ACC112 (cell line): Measurements from ENCODE around the gene RSL24D1.
"Not testable (repeated sequence)": the region's sequence is repeated elsewhere in the genome, so short reads cannot be mapped to it uniquely, and the experiment has no call there.

ENCODE experiments used
- H2AFZ ChIP-seq: fragments of 200-600 bp; sonication (generic); one replicate; pipeline ENCODE4 v1.6.0; 2017; ENCODE audit warnings: antibody characterized with exemption, low read length; ENCODE audit not compliant: unreplicated experiment
- H3K27ac ChIP-seq: fragments of 200-600 bp; sonication (generic); 2 replicates; pipeline ENCODE4 v1.5.1; 2014; ENCODE audit warnings: low read depth, mild to moderate bottlenecking, antibody characterized with exemption, low read length, moderate library complexity
- H3K27me3 ChIP-seq: fragments of 200-600 bp; sonication (generic); 2 replicates; pipeline ENCODE4 v1.6.1; 2014; ENCODE audit warnings: mild to moderate bottlenecking, antibody characterized with exemption, low read length, moderate library complexity, mixed read lengths; ENCODE audit not compliant: insufficient read depth
- H3K36me3 ChIP-seq: fragments of 200-600 bp; sonication (generic); 2 replicates; pipeline ENCODE4 v1.6.1; 2016; ENCODE audit warnings: mild to moderate bottlenecking, antibody characterized with exemption, low read length, moderate library complexity, mixed read lengths; ENCODE audit not compliant: insufficient read depth
- H3K4me1 ChIP-seq: fragments of 200-600 bp; sonication (generic); one replicate; pipeline ENCODE4 v1.6.1; 2016; ENCODE audit warnings: low read length, mixed read lengths; ENCODE audit not compliant: insufficient read depth, unreplicated experiment, control insufficient read depth
- H3K4me3 ChIP-seq: fragments of 200-600 bp; sonication (generic); 2 replicates; pipeline ENCODE4 v1.5.1; 2014; ENCODE audit warnings: mild to moderate bottlenecking, low read depth, low read length
- H3K79me2 ChIP-seq: fragments of 200-600 bp; sonication (generic); one replicate; pipeline ENCODE4 v1.6.0; 2016; ENCODE audit warnings: low read length; ENCODE audit not compliant: control insufficient read depth, unreplicated experiment, insufficient read depth

The RSL24D1 gene

GRCh38 chr15:55168350-55168974, 28.3 kb downstream of the RSL24D1 start:
- Histone ChIP-seq H2AFZ (no peak overlapping the region), H3K79me2 (no peaks in the 10 kb centered on the region), H3K36me3 (no peaks in the 10 kb centered on the region), H3K27me3 (peaks cover under 1% of the 10 kb centered on the region; the same call in 1 of the 2 replicates), H3K27ac (no peak overlapping the region), H3K4me3 (no peak overlapping the region), H3K4me1 (no peaks in the 10 kb centered on the region)

- H3K27ac ChIP-seq, result no peak overlapping the region
- H3K4me1 ChIP-seq, result no peaks in the 10 kb centered on the region
- H3K27me3 ChIP-seq, result peaks cover 12% of the 10 kb centered on the region
- no peak overlapping the region for H2AFZ ChIP-seq
- H3K79me2 ChIP-seq, result no peaks in the 10 kb centered on the region
- H3K4me3 ChIP-seq, result no peak overlapping the region
- H3K36me3 ChIP-seq, result no peaks in the 10 kb centered on the region
Measured at GRCh38 chr15:55164284-55164683, 32.5 kb downstream of the RSL24D1 start.

- Histone ChIP-seq H3K27ac (no peak overlapping the region), H2AFZ (no peak overlapping the region), H3K27me3 (peaks cover 20% of the 10 kb centered on the region; the same call in 1 of the 2 replicates), H3K4me1 (no peaks in the 10 kb centered on the region), H3K79me2 (no peaks in the 10 kb centered on the region), H3K36me3 (no peaks in the 10 kb centered on the region), H3K4me3 (no peak overlapping the region)
Measured at GRCh38 chr15:55151631-55152030, 45.1 kb downstream of the RSL24D1 start.

- H2AFZ ChIP-seq, H3K4me3 ChIP-seq, H3K27me3 ChIP-seq, H3K36me3 ChIP-seq, H3K79me2 ChIP-seq, H3K4me1 ChIP-seq, H3K27ac ChIP-seq: not testable (repeated sequence)
Measured at GRCh38 chr15:55143132-55143531, 53.6 kb downstream of the RSL24D1 start.

GRCh38 chr15:55133972-55134371, 62.8 kb downstream of the RSL24D1 start:
- Histone ChIP-seq H3K27ac (no peak overlapping the region), H3K79me2 (no peaks in the 10 kb centered on the region), H3K36me3 (no peaks in the 10 kb centered on the region), H3K4me3 (no peak overlapping the region), H3K4me1 (no peaks in the 10 kb centered on the region), H2AFZ (no peak overlapping the region), H3K27me3 (no peaks in the 10 kb centered on the region)

- no peaks in the 10 kb centered on the region for H3K79me2 ChIP-seq
- no peak overlapping the region for H2AFZ ChIP-seq
- H3K4me3 ChIP-seq, result no peak overlapping the region
- no peaks in the 10 kb centered on the region for H3K36me3 ChIP-seq
- no peaks in the 10 kb centered on the region for H3K4me1 ChIP-seq
- H3K27ac ChIP-seq, result no peak overlapping the region
- H3K27me3 ChIP-seq, result no peaks in the 10 kb centered on the region
Measured at GRCh38 chr15:55132672-55133071, 64.1 kb downstream of the RSL24D1 start.
